ENCODE results near the gene DSCAML1. TPM values are rescaled to one million over a fixed set of nuclear protein-coding genes. Genes with fewer than 3 reads are reported as not detected.

DSCAML1 gene
- total RNA-seq, 2 experiments from 2014 or later: 0.13 to 0.29 TPM

DNA sequence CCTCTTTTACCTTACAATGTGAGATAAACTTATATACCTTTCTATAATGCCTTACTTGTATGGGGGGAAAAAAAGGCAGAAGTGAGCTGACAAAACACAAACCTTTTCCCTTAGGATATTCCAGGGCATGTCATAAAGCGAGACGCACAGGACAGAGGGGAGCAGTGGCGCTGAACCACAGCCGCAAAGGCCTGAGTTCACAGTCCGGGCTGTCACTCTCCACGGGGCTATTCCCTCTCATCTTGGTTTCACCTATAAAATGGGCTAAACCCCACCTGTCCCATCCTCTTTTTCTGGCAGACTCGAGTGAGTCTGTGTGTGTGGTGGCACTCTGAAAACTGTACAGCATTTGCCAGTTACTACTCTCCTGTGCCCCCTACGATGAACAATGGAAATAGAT lies 41.9 kb upstream of the DSCAML1 start:
- ChIA-PET CTCF (interaction anchor here (0.9 to 10.2 kb wide), 2 partner anchors 11 to 106 kb away, joined by 3 to 205 read pairs; no protein-coding TSS in a partner anchor), POLR2A (no interaction called here)
- no peak for DNase-seq
- peaks cover 1% of the 10 kb centered on the region for H3K27me3 Mint-ChIP-seq
- H3K27ac Mint-ChIP-seq: no peak overlapping the region
- no peak overlapping the region for H3K4me3 Mint-ChIP-seq
- intact Hi-C loops (cut with micrococcal nuclease): no loop called here
- H3K9me3 Mint-ChIP-seq: no peaks in the 10 kb centered on the region
- no peaks in the 10 kb centered on the region for H3K36me3 Mint-ChIP-seq (ENCODE audit: low read depth)
- no peak for ATAC-seq
- TF ChIP-seq, protein P1, sequence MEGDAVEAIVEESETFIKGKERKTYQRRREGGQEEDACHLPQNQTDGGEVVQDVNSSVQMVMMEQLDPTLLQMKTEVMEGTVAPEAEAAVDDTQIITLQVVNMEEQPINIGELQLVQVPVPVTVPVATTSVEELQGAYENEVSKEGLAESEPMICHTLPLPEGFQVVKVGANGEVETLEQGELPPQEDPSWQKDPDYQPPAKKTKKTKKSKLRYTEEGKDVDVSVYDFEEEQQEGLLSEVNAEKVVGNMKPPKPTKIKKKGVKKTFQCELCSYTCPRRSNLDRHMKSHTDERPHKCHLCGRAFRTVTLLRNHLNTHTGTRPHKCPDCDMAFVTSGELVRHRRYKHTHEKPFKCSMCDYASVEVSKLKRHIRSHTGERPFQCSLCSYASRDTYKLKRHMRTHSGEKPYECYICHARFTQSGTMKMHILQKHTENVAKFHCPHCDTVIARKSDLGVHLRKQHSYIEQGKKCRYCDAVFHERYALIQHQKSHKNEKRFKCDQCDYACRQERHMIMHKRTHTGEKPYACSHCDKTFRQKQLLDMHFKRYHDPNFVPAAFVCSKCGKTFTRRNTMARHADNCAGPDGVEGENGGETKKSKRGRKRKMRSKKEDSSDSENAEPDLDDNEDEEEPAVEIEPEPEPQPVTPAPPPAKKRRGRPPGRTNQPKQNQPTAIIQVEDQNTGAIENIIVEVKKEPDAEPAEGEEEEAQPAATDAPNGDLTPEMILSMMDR (IDR thresholded peaks at IDR 0.05): no peak
- H3K4me1 Mint-ChIP-seq (ENCODE audit: low read depth): peaks cover 8% of the 10 kb centered on the region

DNA sequence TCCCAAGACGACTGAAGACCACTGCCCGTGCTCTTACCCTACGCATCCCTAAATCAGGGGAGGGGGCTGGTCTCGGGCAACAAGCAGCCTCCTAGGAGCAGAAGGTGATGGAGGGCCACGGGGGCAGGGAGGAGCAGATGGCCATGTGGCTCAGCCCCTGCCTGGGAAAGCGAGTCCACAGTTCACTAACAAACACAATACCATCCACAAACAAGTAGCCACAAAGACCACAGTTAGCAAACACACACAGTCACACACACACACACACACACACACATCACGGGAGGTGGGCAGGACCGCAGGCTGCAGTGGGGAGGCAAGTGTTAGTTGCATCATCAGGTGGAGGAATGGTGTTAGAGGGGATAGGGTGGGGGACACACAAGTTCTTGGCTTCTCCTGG lies 40.8 kb upstream of the DSCAML1 start:
- H3K4me1 Mint-ChIP-seq (ENCODE audit: low read depth): peaks cover 8% of the 10 kb centered on the region
- no peak overlapping the region for H3K4me3 Mint-ChIP-seq
- DNase-seq: no peak
- TF ChIP-seq, protein P1 (IDR thresholded peaks at IDR 0.05): no peak
- H3K9me3 Mint-ChIP-seq: no peaks in the 10 kb centered on the region
- ChIA-PET CTCF (interaction anchor here (1.2 to 10.2 kb wide), 2 partner anchors 107 to 216 kb away, joined by 3 to 205 read pairs; no protein-coding TSS in a partner anchor), POLR2A (no interaction called here)
- intact Hi-C loops (cut with micrococcal nuclease): no loop called here
- no peak overlapping the region for H3K27ac Mint-ChIP-seq
- ATAC-seq: peak; percentile 37
- peaks cover 1% of the 10 kb centered on the region for H3K27me3 Mint-ChIP-seq
- no peaks in the 10 kb centered on the region for H3K36me3 Mint-ChIP-seq (ENCODE audit: low read depth)

DNA sequence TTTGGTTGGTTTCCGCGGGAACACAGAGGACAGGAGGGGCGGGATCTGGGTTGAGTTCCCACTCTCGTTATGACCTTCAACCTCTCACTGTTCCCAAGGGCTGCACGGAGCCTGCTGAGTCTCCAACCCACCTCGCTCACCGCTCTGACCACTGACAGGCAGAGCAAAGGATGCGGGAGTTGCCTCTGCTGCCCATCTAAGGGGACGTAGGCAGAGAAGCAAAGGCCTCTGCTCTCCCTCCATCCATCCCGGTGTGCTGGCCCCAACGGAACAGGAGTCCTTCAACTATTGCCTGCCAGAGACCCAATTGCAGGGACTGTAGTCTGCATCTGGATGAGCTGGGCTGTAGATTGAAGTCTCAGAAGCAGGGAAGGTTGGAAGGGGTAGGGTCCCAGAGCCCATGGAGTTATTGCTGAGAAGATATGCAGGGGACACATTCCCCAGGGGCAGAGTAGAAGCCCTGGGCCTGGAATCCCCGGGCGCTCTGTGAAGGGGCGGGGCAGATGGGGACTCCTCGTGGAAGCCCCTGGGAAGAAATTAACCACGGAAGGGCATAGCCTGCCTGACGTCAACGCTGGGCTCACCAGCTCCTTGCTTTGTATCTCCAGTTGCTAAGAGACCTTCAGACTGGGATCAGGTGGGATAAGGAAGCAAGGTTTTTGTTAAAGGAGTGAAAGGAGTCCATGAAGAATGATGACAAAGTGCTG lies 40.2 kb upstream of the DSCAML1 start:
- no peak overlapping the region for H3K4me3 Mint-ChIP-seq
- ATAC-seq (no peak), DNase-seq (no peak)
- intact Hi-C loops (cut with micrococcal nuclease): no loop called here
- TF ChIP-seq, protein P1 (IDR thresholded peaks at IDR 0.05): no peak
- H3K4me1 Mint-ChIP-seq (ENCODE audit: low read depth): peaks cover 7% of the 10 kb centered on the region
- peaks cover 1% of the 10 kb centered on the region for H3K27me3 Mint-ChIP-seq
- POLR2A ChIA-PET: no interaction called here
- no peaks in the 10 kb centered on the region for H3K9me3 Mint-ChIP-seq
- H3K27ac Mint-ChIP-seq: no peak overlapping the region
- no peaks in the 10 kb centered on the region for H3K36me3 Mint-ChIP-seq (ENCODE audit: low read depth)
- CTCF ChIA-PET: interaction anchor here (1.2 to 10.2 kb wide), 3 partner anchors 7 to 216 kb away, joined by 3 to 205 read pairs (median 29); no protein-coding TSS in a partner anchor

DNA sequence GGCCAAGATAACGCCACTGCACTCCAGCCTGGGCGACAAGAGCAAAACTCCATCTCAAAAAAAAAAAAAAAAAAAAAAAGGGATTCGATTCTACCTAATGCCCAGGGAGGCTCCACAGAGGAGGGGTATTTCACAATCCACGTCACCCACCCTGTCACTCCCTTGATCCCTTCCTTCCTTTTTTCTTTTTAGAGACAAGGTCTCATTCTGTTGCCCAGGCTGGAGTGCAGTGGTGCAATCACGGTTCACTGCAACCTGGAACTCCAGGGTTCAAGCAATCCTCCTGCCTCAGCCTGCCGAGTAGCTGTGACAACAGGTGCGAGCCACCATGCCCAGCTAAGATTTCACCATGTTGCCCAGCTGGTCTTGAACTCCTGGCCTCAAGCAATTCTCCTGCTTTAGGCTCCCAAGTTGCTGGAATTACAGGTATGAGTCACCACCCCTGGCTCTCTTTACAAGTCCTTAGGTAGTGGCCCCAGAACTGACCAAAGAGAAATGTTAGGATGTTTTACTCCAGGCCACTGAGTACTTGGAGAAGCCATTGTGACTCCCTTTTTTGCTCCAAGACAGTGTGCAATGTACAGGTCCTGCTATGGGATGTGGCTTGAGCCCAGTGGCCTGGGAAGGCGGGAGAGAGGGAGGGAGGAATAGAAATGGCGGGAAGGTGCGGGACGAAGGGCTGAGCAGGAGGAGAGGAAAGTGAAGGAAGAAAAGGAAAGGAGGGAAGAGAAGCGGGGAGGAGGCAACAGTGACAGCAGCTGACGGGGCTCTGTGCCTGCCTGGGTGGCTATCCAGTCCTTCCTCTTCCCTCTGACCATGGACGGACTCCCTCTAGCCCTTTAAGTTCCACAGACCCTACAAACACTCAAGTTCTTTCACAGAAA lies 39.3 kb upstream of the DSCAML1 start:
- TF ChIP-seq, protein P1 (IDR thresholded peaks at IDR 0.05): no peak
- intact Hi-C loops (cut with micrococcal nuclease): no loop called here
- peaks cover 1% of the 10 kb centered on the region for H3K27me3 Mint-ChIP-seq
- H3K27ac Mint-ChIP-seq: no peak overlapping the region
- no peak for ATAC-seq
- H3K36me3 Mint-ChIP-seq (ENCODE audit: low read depth): no peaks in the 10 kb centered on the region
- no peaks in the 10 kb centered on the region for H3K9me3 Mint-ChIP-seq
- CTCF ChIA-PET: interaction anchor here (3.6 to 4.1 kb wide), 3 partner anchors 8 to 217 kb away, joined by 21 to 29 read pairs (median 26); no protein-coding TSS in a partner anchor
- DNase-seq: no peak
- POLR2A ChIA-PET: interaction anchor here (0.6 kb wide), 1 partner anchor 101 kb away, joined by 3 read pairs; no protein-coding TSS in a partner anchor
- H3K4me1 Mint-ChIP-seq (ENCODE audit: low read depth): peaks cover 6% of the 10 kb centered on the region
- H3K4me3 Mint-ChIP-seq: no peak overlapping the region
